Measurements from ENCODE around the gene CIRBP. TPM values are rescaled to one million over a fixed set of nuclear protein-coding genes. Genes with fewer than 3 reads are reported as not detected.

CIRBP gene
- total and polyA plus RNA-seq, 9 of the 15 experiments (the other 6 are each of a cell fraction or from before 2014, with no cell fraction given), result 20.5 to 327 (median 176) TPM

GRCh38 chr19:1268226-1269064, 687 bp upstream of the CIRBP start (continued):
- TF ChIP-seq, protein P1, sequence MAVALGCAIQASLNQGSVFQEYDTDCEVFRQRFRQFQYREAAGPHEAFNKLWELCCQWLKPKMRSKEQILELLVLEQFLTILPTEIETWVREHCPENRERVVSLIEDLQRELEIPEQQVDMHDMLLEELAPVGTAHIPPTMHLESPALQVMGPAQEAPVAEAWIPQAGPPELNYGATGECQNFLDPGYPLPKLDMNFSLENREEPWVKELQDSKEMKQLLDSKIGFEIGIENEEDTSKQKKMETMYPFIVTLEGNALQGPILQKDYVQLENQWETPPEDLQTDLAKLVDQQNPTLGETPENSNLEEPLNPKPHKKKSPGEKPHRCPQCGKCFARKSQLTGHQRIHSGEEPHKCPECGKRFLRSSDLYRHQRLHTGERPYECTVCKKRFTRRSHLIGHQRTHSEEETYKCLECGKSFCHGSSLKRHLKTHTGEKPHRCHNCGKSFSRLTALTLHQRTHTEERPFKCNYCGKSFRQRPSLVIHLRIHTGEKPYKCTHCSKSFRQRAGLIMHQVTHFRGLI (CRISPR knock-in tag; IDR thresholded peaks at IDR 0.05), result no peak
- TF ChIP-seq ZNF644 (tag; IDR thresholded peaks at IDR 0.05; ENCODE audit: low read depth) (no peak), CHD4 (IDR thresholded peaks at IDR 0.05; ENCODE audit: insufficient read depth, insufficient replicate concordance, low read depth, low read length, poor library complexity, severe bottlenecking) (no peak), SIN3A (IDR thresholded peaks at IDR 0.05; ENCODE audit: borderline replicate concordance in 2 of 2, control insufficient read depth in 1 of 2, low read depth in 2 of 2, low read length in 2 of 2) (no peak), CC2D1A (IDR thresholded peaks at IDR 0.05) (no peak), ZNF584 (CRISPR knock-in tag; IDR thresholded peaks at IDR 0.05; ENCODE audit: low read depth) (no peak), THRAP3 (IDR thresholded peaks at IDR 0.05; ENCODE audit: borderline replicate concordance) (no peak), HLTF (IDR thresholded peaks at IDR 0.05) (peak; percentile 68; the same call in 1 of the 2 replicates), ZNF274 (IDR thresholded peaks at IDR 0.05; ENCODE audit: borderline replicate concordance, low read depth, low read length) (no peak), POLR2A (conservative IDR thresholded peaks at IDR 0.05) (no peak), ATF7 (IDR thresholded peaks at IDR 0.05) (no peak), SMAD2 (IDR thresholded peaks at IDR 0.05; ENCODE audit: low read depth, low read length) (no peak), HSF4 (CRISPR knock-in tag; IDR thresholded peaks at IDR 0.05; ENCODE audit: borderline replicate concordance) (no peak)
- TF ChIP-seq, protein P2, sequence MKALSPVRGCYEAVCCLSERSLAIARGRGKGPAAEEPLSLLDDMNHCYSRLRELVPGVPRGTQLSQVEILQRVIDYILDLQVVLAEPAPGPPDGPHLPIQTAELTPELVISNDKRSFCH (CRISPR knock-in tag; IDR thresholded peaks at IDR 0.05), result no peak
- TF ChIP-seq, protein P2 (tag; IDR thresholded peaks at IDR 0.05), result 0 out of 2 replicates have a peak, but pooled peaks have one; percentile 27
- TF ChIP-seq, protein P3, sequence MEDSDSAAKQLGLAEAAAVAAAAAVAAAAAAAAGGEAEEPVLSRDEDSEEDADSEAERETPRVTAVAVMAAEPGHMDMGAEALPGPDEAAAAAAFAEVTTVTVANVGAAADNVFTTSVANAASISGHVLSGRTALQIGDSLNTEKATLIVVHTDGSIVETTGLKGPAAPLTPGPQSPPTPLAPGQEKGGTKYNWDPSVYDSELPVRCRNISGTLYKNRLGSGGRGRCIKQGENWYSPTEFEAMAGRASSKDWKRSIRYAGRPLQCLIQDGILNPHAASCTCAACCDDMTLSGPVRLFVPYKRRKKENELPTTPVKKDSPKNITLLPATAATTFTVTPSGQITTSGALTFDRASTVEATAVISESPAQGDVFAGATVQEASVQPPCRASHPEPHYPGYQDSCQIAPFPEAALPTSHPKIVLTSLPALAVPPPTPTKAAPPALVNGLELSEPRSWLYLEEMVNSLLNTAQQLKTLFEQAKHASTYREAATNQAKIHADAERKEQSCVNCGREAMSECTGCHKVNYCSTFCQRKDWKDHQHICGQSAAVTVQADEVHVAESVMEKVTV (CRISPR knock-in tag; IDR thresholded peaks at IDR 0.05), result no peak
- TF ChIP-seq, protein P4, sequence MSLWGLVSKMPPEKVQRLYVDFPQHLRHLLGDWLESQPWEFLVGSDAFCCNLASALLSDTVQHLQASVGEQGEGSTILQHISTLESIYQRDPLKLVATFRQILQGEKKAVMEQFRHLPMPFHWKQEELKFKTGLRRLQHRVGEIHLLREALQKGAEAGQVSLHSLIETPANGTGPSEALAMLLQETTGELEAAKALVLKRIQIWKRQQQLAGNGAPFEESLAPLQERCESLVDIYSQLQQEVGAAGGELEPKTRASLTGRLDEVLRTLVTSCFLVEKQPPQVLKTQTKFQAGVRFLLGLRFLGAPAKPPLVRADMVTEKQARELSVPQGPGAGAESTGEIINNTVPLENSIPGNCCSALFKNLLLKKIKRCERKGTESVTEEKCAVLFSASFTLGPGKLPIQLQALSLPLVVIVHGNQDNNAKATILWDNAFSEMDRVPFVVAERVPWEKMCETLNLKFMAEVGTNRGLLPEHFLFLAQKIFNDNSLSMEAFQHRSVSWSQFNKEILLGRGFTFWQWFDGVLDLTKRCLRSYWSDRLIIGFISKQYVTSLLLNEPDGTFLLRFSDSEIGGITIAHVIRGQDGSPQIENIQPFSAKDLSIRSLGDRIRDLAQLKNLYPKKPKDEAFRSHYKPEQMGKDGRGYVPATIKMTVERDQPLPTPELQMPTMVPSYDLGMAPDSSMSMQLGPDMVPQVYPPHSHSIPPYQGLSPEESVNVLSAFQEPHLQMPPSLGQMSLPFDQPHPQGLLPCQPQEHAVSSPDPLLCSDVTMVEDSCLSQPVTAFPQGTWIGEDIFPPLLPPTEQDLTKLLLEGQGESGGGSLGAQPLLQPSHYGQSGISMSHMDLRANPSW (CRISPR knock-in tag; IDR thresholded peaks at IDR 0.05), result no peak
- TF ChIP-seq, protein P5, sequence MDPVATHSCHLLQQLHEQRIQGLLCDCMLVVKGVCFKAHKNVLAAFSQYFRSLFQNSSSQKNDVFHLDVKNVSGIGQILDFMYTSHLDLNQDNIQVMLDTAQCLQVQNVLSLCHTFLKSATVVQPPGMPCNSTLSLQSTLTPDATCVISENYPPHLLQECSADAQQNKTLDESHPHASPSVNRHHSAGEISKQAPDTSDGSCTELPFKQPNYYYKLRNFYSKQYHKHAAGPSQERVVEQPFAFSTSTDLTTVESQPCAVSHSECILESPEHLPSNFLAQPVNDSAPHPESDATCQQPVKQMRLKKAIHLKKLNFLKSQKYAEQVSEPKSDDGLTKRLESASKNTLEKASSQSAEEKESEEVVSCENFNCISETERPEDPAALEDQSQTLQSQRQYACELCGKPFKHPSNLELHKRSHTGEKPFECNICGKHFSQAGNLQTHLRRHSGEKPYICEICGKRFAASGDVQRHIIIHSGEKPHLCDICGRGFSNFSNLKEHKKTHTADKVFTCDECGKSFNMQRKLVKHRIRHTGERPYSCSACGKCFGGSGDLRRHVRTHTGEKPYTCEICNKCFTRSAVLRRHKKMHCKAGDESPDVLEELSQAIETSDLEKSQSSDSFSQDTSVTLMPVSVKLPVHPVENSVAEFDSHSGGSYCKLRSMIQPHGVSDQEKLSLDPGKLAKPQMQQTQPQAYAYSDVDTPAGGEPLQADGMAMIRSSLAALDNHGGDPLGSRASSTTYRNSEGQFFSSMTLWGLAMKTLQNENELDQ (CRISPR knock-in tag; IDR thresholded peaks at IDR 0.05; ENCODE audit: borderline replicate concordance), result no peak

All from K562 (cell line).